AG09319 (cell line): ENCODE measurements around the gene B4GALNT4.
"Not testable (repeated sequence)": the region's sequence is repeated elsewhere in the genome, so short reads cannot be mapped to it uniquely, and the experiment has no call there.

ENCODE experiments used
- DNase-seq: peaks from one replicate; pipeline ENCODE4 v3.0.0-alpha.2; 2010; ENCODE audit warnings: low read depth; ENCODE audit errors: extremely low read depth
- TF ChIP-seq, protein P1 (sequence below): IDR thresholded peaks from 2 replicates; pipeline ENCODE4 v1.5.1; 2011; ENCODE audit warnings: low read depth, mild to moderate bottlenecking, inconsistent platforms, low read length, moderate library complexity

B4GALNT4 gene

DNA sequence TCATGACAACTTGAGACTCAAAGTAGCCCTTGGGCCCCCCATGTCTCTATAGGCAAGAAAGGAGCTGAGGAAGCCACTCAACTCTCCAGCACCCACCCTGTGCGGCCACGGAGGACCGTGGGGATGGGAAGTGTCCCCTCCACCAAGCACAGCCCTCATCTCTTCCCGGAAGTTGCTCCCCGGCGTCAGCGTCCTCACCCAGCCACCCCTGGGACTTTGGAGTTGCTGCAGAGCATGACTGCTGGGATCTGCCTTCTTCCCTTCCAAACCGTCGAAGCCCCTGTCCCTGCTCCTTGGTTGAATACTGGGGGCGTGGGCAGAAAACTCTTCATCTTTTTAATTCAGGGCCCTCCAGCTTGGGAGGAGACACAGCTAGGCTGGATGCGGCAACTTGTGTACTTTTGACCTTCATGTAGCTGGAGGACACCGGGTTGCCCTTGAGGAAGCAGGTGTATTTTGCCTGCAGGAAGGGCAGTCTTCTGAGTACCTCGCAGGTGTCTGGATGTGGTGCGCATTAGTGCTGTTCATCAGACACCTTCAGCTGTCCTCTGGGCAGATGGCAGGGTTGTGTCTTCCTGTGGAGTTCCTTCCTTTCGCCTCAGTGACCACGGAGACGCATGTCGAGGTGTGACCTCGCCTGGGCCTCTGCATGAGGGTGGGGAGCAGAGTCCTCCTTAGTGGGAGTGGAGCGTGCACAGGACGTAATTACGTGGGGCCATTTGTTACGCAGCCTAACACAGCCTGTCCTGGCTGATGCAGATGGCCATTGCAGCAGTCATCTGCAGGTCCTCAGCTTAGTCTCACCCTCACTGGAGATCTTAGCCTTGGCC, 36.4 kb upstream of the B4GALNT4 start:
- no peak for DNase-seq
- TF ChIP-seq, protein P1, sequence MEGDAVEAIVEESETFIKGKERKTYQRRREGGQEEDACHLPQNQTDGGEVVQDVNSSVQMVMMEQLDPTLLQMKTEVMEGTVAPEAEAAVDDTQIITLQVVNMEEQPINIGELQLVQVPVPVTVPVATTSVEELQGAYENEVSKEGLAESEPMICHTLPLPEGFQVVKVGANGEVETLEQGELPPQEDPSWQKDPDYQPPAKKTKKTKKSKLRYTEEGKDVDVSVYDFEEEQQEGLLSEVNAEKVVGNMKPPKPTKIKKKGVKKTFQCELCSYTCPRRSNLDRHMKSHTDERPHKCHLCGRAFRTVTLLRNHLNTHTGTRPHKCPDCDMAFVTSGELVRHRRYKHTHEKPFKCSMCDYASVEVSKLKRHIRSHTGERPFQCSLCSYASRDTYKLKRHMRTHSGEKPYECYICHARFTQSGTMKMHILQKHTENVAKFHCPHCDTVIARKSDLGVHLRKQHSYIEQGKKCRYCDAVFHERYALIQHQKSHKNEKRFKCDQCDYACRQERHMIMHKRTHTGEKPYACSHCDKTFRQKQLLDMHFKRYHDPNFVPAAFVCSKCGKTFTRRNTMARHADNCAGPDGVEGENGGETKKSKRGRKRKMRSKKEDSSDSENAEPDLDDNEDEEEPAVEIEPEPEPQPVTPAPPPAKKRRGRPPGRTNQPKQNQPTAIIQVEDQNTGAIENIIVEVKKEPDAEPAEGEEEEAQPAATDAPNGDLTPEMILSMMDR = no peak

DNA sequence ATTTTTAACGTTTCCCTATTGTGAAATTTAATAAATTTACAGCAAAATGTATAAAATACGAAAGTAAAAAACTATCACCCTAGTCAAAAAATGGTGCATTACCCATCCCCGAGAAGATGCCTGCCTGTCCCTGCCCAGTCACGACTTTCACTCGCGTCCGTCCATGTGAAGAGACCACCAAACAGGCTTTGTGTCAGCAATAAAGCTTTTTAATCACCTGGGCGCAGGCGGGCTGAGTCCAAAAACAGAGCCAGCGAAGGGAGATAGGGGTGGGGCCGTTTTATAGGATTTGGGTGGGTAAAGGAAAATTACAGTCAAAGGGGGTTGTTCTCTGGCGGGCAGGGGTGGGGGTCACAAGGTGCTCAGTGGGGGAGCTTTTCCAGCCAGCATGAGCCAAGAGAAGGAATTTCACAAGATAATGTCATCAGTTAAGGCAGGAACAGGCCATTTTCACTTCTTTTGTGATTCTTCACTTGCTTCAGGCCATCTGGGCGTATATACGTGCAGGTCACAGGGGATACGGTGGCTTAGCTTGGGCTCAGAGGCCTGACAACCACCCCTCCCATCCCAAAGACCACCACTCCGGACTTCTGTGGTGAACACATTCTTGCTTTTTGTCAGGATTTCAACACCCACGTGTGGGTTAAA, 35.6 kb upstream of the B4GALNT4 start:
- not testable (repeated sequence) for DNase-seq

DNA sequence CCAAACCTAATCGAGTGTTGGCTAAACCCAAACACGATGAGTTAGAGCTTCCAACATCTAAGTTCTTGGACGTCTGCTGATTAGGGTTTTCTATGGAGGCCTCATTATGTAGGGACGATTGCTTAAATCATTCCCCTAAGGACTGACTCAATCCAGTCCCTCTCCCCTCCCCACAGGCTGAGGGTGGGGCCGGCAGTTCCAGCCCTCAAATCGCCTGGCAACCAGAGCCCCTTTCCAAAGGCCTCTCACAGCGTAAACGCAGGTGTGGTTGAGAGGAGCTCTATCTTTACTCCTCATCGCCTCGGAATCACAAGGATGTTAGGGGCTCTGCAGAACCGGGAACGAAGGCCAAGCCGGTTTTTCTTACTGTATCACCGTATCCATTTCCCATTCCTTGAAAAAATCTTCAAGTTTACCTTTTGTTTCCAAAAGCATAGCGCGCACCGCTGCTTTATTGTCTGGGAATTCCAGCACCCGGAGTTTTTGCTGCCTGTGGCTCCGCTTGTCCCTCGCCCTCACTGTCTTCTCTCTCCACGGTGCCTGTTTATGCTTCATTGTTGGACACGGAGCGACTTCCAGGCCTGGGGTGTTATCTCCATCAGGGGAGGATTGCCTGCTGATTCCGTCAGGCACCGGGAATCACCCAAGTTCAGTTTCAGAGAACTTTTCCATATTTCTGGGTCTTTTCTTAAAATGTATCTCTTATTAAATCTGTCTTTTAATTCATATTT, 34.9 kb upstream of the B4GALNT4 start:
- DNase-seq = no peak
- TF ChIP-seq, protein P1 = no peak

DNA sequence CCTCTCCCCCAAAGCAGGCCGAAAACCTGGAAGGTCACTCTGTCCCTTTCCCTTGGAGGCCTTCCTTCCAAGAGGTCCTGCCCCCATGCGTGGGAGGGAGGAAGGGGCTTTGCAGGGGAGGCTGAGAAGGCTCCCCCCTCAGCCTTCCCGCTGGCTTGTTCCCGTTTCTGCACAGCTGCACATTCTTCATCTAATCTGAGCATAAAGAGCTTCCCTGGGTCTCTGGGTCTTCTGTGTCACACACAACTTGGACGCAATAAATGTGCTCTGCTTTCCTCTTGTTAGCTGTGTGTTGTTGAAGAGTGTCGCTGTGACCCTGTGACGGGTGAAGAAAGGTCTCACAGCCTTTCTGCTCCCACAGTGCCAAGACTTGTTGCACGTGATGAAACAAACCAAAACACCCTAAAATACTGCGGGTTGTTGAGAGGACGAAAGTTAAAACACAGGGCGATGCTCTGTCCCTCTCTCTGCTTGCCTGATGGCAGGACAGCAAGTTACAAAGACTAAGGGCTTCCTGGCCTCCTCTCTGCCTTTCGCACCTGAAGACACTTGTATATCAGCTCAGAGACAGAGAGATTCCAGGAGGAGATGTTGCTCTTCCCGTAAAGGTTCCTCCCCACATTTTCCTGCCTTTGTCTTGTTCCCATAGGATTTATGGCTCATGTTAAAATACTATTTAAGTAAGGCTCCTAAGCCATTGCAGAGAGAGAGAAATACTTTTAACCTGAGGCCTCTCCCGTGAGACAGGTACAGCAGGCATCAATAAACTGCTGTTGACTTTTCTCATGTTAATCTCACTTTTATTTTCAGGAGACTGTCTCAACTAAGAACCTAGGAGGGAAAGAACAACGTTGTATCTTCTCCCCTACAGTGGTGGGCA, 33.3 kb upstream of the B4GALNT4 start:
- DNase-seq = no peak
- TF ChIP-seq, protein P1 = no peak

DNA sequence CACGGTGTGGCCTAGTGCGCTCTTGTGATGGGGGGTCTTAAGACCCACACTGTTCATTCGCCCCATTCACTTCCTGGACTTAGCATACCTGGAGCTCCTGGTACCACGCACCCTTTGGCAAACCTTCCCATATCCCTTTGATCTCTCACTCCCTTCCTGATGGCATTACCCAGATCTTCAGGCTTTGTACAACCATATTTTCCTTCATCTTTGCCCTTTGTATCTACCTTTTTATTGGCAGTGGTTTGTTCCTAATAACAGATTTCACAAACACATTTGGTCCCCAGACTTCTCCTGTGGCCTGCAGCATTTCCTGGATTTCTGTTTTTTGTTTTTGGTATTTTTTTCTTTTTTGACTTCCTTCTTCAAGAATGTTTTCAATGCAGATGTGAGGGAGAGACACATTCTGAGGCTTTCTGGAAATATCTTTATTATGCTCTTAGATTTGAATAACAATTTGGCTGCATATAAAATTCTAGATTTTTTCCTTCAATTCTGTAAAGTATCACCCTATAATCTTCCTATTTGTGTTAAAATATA, 32.6 kb upstream of the B4GALNT4 start:
- TF ChIP-seq, protein P1 = no peak
- DNase-seq = no peak

DNA sequence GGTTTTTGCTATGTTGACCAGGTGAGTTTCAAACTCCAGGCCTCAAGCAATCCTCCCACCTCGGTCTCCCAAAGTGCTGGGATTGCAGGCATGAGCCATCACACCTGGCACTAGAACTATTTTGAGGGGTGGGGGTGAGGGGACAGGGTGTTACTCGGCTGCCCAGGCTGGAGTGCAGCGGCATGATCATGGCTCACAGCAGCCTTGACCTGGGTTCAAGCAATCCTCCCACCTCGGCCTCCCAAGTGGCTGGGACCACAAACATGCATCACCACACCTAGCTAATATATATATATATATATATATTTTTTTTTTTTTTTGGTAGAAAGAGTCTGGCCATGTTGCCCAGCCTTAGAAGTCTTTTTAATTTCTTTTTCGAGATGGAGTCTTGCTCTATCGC, 31.6 kb upstream of the B4GALNT4 start:
- TF ChIP-seq, protein P1 = no peak
- DNase-seq = no peak

DNA sequence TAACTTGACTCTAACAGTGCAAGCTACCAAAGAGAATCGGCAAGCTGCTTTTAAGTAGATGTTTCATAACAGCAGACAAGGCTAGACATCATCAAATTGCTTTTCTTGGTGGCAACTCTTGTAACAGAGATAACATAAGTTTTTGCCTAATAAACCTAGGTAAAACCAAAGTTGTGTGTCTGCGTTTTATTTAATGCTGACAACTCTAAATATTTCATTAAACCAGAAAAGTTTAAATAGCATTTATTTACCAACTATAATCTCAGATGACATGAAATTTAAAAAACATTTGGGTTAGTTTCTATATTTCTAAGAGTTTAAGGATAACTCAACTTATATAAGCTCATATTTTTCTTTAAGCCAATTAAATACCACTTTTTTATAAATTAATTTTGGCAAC, 29.3 kb upstream of the B4GALNT4 start:
- TF ChIP-seq, protein P1 = no peak

More for the DNA sequence above, 29.3 kb upstream of the B4GALNT4 start:
- no peak for DNase-seq
